GM19468 (cell line): ENCODE results near the gene NUDT22.

Source experiments
- ATAC-seq: cut with Tn5 transposase; IDR thresholded peaks from one replicate; pipeline ENCODE4 v1.9.1; 2021; ENCODE audit warnings: mild to moderate bottlenecking, moderate library complexity, moderate number of reproducible peaks; ENCODE audit not compliant: unreplicated experiment; ENCODE audit errors: extremely low read depth

NUDT22 gene

GRCh38 chr11:64268025-64268892 is 42.2 kb downstream of the NUDT22 start:
- no peak for ATAC-seq

- peak; percentile 0 for ATAC-seq
Observed at GRCh38 chr11:64268893-64269539, 42.9 kb downstream of the NUDT22 start.

DNA sequence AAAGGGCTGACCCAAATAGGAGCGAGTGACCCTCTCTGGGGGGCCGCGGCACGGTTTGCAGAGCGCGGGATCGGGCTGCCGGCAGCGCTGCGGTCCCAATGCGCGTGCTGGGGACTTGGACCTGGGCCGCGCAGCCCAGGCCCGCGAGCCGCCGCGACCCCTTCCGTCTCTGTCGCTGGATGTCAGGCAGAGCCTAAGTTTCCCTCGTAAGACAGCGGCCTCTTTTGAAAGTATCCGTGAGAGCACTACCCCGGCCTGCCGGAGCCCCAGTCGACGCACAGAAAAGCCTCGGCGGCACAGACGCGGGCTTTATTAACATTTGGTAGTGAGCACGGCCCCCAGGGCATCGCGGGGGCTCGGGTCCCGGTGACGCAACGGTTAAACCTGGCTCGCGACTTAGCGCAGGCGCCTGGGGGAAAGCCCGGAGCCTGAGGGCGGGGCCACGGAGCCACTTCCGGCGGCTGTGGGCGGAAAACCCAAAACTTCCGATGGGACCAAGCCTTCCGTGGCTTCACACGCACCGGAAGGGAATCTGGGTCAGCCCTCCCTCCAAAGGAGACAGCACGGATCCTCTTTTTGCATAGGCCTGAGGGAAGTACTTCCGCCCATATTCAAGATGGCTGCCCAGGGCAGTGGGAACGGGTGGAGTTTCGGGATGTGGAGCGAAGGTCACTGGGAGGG is 43.6 kb downstream of the NUDT22 start:
- peak; percentile 53 for ATAC-seq

- ATAC-seq = no peak
Observed at GRCh38 chr11:64275031-64275800, 49.1 kb downstream of the NUDT22 start.

DNA sequence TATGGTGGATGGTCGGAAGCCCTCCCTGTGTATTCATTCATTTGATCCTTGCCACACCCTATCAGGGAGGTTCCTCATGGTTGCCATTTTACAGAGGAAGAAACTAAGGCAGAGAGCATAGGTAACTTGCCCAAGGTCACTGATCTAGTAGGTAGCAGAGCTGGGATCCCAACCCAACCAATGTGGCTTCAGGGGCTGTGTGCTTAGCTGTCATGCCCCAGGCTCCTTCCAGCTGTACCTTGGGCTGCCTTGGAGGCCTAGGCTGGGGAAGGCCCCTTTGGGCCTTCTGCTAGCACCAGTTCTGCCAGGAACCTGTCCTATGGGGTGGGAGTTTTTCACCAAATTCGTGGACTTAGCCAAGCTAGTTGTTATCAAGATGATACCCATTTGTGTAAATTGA is 49.8 kb downstream of the NUDT22 start:
- no peak for ATAC-seq

GRCh38 chr11:64276653-64277431 is 50.8 kb downstream of the NUDT22 start:
- ATAC-seq = no peak

- no peak for ATAC-seq
Observed at GRCh38 chr11:64278576-64279190, 52.6 kb downstream of the NUDT22 start.
